NCI-H2029 treated with DMSO at 0.1 percent for 48 hours (cell line): ENCODE measurements around the gene CEBPB.

Experiments
- DNase-seq: peaks from one replicate; lab custom pipeline; 2025; lab: John Stamatoyannopoulos, UW

CEBPB gene

GRCh38 chr20:50229156-50229607 lies 38.6 kb downstream of the CEBPB start:
- no peak for DNase-seq

- DNase-seq: no peak
Observed at GRCh38 chr20:50230184-50230583, 39.6 kb downstream of the CEBPB start.

- DNase-seq: no peak
Observed at GRCh38 chr20:50230871-50231560, 40.4 kb downstream of the CEBPB start.

- DNase-seq: no peak
Observed at GRCh38 chr20:50231854-50232253, 41.2 kb downstream of the CEBPB start.

GRCh38 chr20:50232651-50233324 lies 42.2 kb downstream of the CEBPB start:
- DNase-seq: no peak

GRCh38 chr20:50233325-50234212 lies 42.9 kb downstream of the CEBPB start:
- no peak for DNase-seq

- no peak for DNase-seq
Observed at GRCh38 chr20:50234288-50234687, 43.7 kb downstream of the CEBPB start.

- no peak for DNase-seq
Observed at GRCh38 chr20:50237349-50237748, 46.7 kb downstream of the CEBPB start.

GRCh38 chr20:50238081-50238800 lies 47.6 kb downstream of the CEBPB start:
- no peak for DNase-seq

GRCh38 chr20:50240092-50240491 lies 49.5 kb downstream of the CEBPB start:
- no peak for DNase-seq

- DNase-seq: no peak
Observed at GRCh38 chr20:50242178-50242514, 51.5 kb downstream of the CEBPB start.
